GM19395 (cell line): ENCODE data around the gene DLD.
"Not testable (repeated sequence)": the region's sequence is repeated elsewhere in the genome, so short reads cannot be mapped to it uniquely, and the experiment has no call there.

Source experiments
- ATAC-seq: cut with Tn5 transposase; IDR thresholded peaks from one replicate; pipeline ENCODE4 v1.9.1; 2021; ENCODE audit warnings: mild to moderate bottlenecking, moderate library complexity; ENCODE audit not compliant: unreplicated experiment

Gene DLD

DNA sequence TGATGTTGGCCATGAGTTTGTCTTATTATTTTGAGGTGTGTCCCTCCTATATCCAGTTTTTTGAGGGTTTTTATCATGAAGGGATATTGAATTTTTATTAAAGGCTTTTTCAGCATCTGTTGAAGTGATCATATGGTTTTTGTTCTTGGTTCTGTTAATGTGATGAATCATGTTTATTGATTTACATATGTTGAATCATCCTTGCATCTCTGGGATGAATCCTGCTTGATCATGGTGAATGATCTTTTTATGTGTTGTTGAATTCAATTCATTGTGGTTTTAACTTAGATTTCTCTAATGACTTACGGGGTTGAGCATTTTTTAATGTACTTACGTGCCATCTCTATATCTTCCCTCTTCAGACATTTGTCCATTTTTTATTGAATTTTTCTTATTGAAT, 22.9 kb downstream of the DLD start:
- ATAC-seq = no peak

DNA sequence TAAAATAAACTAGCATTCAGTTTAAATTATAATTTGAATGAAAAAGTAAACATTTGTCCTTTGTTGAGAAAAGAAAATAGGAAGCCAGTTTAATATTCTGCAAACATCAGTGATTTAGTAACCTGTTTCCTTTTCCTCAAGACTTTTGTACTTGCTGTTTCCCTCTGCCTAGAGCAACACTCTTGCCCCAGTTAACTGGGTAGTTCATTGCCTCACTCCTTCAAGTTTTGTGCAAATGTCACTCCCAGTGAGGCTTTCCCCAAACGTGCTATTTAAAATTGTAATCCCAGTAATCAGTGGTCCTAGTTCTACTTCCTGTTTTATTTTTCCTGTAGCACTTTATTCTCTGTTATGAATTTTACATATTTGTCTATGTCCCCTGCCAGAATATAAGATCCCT, 23.8 kb downstream of the DLD start:
- no peak for ATAC-seq

DNA sequence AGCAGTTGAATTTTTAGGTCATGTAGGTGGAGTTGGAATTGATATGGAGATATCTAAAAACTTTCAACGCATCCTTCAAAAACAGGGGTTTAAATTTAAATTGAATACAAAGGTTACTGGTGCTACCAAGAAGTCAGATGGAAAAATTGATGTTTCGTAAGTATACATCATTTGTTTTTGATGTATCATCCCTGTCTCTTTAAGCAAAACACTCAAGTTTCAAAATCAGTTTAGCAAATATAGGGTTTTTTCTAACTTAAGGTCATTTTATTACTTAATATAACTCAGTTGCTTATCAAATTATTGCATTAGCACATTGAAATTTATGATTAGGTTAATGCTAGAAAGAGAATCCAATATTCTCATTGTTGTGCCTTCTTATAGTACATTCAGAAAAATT, 24.6 kb downstream of the DLD start:
- no peak for ATAC-seq

DNA sequence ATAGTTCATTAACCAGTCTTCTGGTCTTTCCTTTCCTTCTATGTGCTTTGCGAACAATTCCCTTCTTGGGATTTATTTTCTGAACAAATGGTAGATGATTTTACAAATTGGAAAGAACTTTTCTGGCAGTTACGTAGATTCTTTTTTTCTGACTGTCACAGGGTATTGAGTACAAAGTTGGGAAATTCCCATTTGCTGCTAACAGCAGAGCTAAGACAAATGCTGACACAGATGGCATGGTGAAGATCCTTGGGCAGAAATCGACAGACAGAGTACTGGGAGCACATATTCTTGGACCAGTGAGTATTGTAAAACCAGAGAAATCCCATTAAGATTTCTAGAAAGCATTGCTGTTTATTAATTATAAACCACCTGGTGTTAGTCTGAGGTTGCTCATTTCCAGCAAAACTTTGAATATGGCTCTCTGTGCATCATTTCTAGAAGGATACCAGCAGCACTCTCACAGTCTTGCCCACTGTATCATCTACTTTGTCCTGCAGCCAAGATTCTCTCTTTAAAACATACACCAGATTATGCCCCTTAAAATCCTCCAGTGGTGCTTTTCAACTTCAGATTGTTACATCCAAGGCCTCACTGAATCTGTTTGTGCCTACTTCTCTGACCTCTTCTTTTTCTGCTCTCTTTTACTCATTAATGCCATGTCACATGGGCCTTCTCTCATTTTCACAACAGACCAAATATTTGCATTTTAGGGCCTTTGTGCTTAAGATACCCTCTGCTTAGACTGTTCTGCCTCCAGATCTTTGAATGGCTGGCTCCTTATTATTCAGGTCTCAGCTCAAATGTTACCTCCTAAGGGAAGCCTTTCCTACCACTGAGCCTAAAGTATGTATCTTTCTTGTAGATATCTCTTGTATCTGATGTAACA, 27.0 kb downstream of the DLD start:
- ATAC-seq = peak; percentile 88

DNA sequence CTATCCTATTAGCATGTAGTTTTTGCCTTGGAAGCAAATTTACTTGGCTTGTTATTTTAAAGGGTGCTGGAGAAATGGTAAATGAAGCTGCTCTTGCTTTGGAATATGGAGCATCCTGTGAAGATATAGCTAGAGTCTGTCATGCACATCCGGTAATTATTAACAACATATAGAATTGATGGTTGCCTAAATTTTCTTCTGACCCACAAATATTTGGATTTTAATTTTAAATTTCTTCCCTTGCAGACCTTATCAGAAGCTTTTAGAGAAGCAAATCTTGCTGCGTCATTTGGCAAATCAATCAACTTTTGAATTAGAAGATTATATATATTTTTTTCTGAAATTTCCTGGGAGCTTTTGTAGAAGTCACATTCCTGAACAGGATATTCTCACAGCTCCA, 28.0 kb downstream of the DLD start:
- no peak for ATAC-seq

DNA sequence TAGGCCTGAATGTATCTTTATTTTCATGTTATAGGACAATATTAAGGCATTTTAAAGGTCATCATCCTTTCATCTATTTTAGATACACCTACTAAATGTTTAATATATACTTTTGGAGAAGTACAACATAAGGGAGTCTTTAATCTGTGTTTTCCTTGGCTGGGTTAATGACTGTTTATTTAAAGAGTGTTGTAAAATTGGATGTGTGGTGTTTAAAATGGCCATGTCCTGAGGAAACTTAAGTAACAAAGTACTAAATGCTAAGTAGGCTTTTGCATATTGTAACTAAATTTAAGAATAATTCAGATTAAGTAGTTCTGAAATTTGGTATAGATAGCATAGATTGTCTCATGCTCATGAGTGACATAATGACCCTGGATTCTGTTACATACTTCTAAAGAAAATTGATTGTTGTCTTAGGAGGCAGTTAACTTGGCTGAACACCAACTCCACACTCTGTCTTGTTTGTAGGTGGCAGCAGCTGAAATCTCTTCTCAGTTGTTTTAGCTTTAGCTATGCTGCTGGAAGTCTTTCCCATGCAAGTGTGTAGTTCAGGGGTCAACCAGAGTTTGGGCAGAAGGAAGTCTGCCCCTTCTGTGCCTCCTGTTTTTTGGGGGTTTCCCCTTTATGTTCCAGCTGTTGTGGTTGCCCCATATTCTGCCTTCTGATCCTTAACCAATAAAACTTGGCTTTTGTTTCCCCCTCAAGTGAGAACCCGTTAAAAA, 29.2 kb downstream of the DLD start:
- ATAC-seq = no peak

DNA sequence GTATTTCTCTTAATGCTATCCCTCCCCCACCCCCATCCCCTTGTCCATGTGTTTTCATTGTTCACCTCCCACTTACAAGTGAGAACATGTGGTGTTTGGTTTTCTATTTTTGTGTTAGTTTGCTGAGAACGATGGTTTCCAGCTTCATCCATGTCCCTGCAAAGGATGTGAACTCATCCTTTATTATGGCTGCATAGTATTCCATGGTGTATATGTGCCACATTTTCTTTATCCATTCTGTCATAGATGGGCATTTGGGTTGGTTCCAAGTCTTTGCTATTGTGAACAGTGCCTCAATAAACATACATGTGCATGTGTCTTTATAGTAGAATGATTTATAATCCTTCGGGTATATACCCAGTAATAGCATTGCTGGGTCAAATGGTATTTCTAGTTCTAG, 30.8 kb downstream of the DLD start:
- not testable (repeated sequence) for ATAC-seq

DNA sequence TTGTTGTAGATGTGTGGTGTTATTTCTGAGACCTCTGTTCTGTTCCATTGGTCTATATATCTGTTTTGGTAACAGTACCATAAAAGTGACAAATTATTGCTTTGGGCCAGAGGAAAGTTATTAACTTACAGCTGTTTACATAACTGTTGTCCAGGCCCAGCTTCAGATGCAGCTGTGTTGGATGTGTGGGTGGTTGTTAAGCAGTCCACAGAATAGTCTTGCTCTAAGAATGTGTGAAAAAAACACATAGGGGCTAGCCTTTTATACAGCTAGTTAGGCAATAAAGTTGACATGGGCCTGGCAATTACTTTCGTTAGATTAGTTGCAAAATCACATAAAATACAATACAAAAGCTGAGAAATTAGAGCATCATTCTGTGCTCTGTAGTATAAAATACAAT, 31.9 kb downstream of the DLD start:
- no peak for ATAC-seq

DNA sequence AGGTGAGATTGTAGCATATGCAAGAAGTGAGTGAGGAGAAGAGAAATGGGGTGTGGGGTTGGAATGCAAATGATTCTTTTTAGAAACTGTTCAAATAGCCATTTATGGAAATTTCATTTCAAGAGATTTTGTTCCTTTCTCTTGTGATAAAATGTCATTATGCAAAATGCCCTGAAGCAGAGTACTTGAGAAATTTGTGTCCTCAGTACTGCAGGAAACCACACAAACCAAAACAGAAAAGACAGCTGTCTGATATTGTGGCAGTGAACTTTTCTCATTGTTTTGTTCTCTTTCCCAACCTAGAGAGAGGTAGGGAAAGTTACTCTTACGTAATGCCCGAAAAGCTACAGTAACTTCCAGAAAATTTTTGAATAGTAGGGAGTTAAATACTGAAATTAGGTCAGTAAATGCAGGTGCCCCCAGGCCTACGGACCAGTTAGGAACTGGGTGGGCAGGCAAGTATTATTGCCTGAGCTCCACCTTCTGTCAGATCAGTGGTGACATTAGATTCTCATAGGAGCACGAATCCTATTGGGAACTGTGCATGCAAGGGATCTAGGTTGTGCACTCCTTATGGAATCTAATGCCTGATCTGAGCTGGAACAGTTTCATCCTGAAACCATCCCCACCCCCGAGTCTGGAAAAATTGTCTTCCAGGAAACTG, 34.0 kb downstream of the DLD start:
- peak; percentile 95 for ATAC-seq

DNA sequence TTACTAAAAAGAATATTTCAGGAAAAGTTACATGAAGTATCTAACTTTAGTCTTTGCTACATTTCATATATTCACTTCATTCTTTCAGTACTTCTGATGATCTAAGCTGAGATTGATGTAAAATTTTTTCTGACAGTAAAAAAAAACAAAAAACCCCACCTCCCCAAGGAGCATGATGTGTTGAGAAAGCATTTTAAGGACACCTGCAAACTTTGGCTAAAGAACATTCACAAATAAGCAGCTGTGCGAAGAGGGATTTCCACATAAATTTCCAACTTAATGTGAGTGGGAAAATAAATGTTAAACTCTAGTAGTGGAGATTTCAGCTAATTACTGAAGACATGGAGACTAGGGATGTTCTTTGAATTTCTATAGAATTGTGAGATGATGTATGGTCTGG, 35.5 kb downstream of the DLD start:
- ATAC-seq = no peak

DNA sequence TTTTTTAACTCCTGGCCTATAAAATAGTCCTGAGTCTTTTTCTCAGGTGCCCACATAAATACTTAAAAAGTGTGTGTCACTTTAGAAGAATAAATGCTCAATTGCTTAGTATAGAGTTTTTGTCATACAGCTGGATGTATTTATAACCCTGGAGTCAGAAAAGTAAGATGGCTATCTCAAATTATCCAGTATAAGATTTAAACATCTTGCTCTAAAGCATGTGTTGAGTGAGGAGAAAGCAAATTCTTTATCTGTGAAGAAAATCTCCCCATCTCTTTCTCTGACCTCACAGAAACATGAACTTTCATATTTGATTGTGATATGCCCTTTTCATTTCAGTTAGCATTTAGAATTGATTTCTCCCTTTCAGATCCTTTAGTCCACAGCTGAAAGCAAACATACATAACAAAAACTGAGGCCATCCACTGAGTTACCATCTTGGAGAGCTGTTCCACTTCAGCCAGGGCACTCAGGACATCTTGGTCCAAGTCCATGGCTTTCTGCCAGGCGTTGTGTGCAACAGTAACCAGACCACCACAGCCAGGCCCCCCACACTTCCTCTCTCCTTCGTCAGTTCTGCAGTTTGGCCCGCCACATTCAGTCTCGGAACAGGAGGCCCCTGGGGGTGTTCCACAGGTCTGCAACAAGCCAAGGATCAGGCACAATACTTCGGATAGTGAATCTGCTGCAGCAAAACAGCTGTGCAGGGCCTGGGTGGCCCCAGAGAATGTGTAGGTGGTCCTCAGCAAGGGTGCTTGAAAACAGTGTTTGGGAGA, 40.9 kb downstream of the DLD start:
- ATAC-seq = no peak

DNA sequence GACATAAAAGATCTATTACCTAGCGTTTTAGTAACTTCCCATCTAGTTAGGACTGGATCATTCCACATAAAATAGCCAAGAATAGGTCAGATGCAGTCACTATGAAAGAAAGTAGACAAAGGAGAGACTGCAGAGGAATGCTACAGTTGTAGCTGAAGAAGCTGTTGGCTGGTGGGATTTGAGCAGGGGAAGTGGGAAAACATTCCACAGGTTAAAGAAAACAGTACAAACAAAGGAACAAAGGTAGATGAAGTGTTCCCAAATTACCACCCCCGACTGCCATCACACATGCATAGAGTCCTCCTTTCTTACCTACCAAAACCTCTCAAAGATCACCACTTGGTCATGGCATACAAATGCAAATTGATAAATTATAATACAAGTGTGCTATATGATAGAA, 41.8 kb downstream of the DLD start:
- no peak for ATAC-seq

DNA sequence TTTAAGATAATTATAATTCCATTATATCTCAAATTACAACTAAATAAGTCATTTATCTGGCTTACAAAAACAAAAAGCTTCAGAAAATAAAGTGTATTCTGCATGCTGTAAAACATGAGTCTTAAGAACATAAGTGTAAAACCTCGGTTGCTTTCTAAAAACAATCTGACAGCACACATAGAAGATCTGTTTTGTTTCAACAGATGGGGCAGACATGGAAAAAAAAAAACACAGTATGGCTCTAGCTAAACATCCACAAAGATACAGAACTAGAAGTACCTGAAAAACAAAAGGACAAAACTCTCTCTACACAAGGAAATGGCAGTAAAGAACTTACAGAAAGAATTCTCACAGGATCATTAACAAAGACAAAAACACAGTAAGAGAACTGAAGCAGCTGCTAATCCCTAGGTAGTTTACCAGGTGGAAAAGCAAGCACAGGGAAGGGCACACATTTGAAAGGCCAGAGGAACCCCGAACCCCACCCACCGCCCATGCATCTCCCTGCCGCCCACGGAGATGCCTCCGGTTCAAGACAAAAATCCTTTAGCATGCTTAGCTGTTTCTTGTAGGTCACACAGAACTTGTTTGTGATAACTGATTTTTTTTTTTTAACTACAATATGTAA, 42.5 kb downstream of the DLD start:
- no peak for ATAC-seq

DNA sequence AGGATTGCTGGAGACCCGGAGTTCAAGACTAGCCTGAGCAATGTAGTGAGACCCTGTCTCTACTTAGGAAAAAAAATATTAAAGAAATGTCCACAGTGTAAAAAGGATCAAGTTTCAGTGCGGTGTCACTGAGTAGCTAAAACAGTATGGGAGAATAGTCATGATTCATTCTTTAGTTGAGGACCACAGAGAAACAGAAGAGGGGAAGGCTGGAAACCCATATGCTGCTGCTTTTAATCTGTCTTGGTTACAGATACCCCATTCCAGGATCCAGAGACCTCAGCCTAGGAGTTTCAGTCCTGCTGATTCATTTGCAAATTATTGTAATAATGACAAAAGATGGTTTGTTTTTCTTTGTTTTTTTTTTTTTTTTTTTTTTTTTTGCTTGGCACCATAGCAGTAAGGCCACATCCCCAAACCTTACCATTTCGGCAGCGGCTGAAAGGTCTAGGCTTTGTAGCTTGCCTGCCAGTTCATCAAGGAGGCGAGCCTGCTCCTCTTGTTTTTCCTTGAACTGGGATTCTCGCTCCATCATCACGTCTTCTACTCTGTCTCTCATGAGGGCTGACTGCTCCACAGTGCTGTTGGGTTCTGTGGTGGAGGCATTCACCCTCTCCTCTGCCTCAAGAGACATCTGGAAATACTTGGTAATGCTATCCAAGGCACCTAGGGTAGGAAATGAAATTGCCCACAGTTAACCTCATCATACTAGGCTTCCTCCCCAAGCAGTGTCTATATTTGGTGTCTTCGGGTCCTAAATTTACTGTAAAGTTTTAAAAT, 44.2 kb downstream of the DLD start:
- no peak for ATAC-seq

DNA sequence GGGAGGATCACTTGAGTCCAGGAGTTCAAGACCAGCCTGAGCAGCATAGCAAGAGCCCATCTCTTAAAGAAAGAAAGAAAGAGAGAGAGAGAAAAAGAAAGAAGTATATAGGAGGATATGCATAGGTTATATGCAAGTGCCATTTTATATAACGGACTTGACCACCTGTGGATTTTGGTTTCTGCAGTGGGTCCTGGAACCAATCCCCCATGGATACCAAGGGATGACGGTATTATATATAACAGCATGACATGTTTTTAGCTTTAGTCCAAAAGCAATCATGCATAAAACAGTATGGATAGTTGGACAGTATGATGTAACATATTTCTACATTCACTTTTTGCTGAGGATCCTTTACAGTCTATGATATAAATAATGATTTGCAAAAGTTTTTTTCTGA, 45.3 kb downstream of the DLD start:
- no peak for ATAC-seq

DNA sequence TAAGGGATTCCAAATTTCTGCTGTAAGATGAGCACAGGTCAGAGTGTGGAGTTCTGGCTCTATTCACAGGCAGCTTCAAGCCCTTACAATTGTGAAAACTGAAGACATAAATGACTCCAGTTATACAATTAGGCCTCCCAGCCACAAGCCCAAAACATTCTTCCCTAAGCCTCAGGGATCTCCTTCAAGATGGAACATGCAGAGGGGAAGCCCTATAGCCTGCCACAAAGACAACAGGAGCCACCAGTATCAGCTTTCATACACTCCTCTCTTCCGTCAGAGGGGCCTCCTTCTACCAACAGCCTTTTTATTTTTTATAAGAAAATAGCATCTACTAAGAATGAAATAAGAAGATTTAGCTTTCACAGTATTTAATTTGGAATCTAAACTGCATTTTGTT, 46.5 kb downstream of the DLD start:
- ATAC-seq = no peak

DNA sequence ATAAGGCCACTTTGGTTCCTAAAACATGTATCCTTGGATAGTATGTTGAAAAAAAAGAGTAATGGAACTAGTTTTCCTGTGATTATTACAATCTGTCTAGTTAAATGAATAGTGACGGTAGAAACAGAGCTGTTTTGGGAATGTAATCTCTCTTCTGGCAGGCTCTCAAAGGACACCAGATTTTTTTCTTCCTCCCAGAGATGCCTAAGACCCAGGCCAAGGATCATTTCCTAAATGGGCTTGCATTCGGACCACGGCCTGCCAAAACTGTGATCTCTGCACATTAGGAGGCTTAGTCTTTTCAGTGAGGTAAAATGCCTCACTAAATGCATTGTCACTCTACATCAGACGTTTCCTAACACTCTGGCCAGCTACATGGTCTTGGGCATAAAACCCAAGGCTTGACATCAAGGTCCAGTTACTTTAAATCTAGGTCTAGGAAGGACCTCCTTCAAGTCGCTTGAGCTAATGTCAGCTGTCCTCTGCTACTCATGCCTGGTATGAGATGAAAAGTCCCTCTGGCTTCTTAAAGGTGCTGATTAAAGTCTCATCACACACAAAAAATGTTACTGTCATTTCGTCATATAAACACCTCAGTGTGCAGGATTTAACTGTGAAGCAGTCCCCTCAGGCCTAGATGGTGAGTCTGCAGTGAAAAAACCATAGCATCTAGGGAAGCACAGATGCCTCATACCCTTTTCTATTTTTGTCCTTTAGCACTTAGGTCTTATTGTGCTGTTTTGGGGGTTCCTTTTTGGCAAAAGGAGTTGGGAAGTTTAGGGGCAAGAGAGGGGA, 47.7 kb downstream of the DLD start:
- ATAC-seq = no peak

DNA sequence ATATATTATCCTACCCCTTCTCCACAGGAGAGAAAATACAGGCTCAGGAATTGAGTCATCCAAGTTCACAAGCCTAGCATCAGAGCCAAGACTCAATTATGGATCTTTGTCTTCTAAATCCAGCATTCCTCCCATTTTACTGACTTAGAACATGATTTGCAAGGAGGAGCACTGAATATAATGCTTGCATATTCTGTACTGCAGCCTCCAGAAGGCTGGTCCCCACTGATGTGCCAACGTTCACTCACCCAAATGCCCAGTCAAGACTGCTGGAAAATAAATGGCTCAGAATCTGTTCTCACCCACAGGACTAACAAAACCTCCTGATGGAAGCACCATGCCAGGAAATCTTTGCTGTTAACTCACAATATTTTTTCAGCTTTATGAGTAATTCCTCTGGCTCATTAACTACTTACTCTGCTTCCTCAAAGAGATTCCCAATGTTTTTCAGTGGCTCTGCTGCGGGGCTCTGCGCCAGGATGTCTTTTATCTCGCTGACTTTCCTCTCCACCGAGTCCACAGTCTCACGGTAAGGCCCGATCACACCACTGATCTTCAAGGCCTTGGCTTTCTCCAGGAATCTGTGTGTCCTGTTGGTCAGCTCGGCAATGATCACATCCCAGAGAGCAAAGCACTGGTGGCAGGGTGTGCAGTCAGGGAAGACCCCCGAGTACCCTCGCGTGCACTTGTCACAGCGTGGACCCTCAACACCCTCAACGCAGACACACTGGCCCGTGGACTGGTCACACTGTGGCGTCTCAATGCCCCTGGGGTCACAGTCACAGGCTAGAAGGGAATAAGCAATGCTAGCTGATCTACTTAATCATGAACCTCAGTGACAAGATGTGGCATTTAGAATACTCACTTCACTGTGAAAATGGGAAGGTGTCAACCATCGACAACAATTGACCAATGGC, 48.8 kb downstream of the DLD start:
- no peak for ATAC-seq
